ENCODE data around the gene ECHDC1.

GRCh38 chr6:127301199-127301700, 42.2 kb downstream of the ECHDC1 start:
- TF ChIP-seq, protein P1, sequence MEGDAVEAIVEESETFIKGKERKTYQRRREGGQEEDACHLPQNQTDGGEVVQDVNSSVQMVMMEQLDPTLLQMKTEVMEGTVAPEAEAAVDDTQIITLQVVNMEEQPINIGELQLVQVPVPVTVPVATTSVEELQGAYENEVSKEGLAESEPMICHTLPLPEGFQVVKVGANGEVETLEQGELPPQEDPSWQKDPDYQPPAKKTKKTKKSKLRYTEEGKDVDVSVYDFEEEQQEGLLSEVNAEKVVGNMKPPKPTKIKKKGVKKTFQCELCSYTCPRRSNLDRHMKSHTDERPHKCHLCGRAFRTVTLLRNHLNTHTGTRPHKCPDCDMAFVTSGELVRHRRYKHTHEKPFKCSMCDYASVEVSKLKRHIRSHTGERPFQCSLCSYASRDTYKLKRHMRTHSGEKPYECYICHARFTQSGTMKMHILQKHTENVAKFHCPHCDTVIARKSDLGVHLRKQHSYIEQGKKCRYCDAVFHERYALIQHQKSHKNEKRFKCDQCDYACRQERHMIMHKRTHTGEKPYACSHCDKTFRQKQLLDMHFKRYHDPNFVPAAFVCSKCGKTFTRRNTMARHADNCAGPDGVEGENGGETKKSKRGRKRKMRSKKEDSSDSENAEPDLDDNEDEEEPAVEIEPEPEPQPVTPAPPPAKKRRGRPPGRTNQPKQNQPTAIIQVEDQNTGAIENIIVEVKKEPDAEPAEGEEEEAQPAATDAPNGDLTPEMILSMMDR (IDR thresholded peaks at IDR 0.05; ENCODE audit: low read length), result no peak
- no peak for TF ChIP-seq EZH2 (IDR thresholded peaks at IDR 0.05; ENCODE audit: borderline replicate concordance, low read length)

Data from OCI-LY1 (cell line).